WI38 (cell line): Measurements from ENCODE around the gene CTDSPL.

ENCODE experiments used
- H3K4me3 ChIP-seq: 2 replicates; pipeline ENCODE4 v1.5.1; 2011; ENCODE audit warnings: low read depth, mild to moderate bottlenecking, control low read depth, low read length
- TF ChIP-seq, protein P1 (sequence below): IDR thresholded peaks from 2 replicates; pipeline ENCODE4 v1.5.1; 2012; ENCODE audit warnings: low read depth, mild to moderate bottlenecking, control low read depth, low read length

CTDSPL gene

DNA sequence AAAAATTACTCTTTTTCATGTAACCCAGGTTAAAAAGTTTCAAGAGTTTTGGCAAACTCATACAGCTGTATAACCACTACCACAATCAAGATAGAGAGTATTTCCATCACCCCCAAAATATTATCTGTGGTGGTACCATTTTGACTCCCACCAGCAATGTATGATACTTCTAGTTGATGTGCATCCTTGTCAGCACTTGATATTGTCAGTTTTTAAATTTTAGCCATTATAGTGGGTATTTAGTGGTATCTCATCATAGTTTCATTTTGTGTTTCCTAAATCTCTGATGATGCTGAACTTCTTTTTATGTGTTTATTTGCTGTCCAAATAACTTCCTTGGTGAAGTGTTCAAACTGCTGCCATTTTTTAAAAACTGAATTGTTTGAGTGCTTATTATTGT lies 14.6 kb downstream of the CTDSPL start:
- TF ChIP-seq, protein P1, sequence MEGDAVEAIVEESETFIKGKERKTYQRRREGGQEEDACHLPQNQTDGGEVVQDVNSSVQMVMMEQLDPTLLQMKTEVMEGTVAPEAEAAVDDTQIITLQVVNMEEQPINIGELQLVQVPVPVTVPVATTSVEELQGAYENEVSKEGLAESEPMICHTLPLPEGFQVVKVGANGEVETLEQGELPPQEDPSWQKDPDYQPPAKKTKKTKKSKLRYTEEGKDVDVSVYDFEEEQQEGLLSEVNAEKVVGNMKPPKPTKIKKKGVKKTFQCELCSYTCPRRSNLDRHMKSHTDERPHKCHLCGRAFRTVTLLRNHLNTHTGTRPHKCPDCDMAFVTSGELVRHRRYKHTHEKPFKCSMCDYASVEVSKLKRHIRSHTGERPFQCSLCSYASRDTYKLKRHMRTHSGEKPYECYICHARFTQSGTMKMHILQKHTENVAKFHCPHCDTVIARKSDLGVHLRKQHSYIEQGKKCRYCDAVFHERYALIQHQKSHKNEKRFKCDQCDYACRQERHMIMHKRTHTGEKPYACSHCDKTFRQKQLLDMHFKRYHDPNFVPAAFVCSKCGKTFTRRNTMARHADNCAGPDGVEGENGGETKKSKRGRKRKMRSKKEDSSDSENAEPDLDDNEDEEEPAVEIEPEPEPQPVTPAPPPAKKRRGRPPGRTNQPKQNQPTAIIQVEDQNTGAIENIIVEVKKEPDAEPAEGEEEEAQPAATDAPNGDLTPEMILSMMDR = no peak
- no peak overlapping the region for H3K4me3 ChIP-seq

DNA sequence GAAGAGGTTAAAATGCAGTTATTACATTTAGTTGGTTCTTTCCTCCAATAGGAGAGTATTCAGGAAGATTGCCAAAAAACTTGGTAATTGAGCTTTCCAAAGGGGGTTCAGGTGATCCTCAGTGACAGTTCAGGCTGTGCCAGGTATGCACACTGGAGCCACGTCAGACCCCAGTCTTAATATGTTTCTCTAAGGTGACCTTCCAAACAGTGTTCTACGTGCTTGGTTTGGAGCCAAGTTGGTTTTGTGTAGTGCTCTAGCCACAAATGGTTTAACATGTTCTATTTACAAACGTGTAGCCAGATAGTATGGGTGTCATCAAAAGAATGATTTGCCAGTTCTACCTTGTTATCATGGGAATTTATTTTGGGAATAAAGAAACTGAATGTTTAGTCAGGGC lies 21.0 kb downstream of the CTDSPL start:
- H3K4me3 ChIP-seq = no peak overlapping the region
- TF ChIP-seq, protein P1 = no peak

DNA sequence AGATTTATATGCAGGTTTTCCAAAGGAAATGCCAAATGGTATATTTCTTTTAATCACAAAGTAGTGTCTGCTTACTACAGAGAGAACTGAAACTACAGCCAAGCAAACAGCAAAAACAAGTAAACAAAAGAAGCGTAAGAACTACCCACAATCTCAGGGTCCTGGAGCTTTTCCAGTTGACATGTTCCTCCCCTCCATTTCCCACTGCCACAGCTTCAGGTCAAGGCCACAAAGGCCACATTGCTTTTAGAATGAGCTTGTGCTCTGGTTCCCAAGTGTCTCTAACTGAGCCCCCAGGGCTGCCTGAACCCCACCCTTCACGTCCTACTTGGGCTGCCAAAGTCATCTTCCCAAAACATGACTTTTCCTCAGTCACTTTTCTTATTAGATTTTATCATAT lies 24.1 kb downstream of the CTDSPL start:
- no peak overlapping the region for H3K4me3 ChIP-seq
- TF ChIP-seq, protein P1 = no peak

DNA sequence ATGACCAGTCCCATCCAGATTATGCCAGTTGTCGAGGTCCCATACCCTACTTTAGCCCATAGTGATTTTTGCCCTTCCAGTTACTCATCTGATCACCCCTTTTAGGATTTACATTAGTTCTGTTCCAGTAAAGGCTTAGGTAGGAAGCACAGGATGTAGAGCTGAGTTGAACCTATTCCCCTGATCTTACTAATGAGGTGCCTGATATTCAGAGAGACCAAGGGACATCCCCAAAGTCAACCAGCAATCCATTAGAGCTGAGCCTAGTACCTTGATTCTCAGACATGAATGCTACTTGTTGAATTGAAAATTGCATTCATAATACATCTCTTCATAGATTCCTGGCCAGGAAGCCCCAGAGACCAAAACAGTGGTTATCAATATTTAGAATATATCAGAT lies 24.7 kb downstream of the CTDSPL start:
- H3K4me3 ChIP-seq = no peak overlapping the region
- TF ChIP-seq, protein P1 = no peak

DNA sequence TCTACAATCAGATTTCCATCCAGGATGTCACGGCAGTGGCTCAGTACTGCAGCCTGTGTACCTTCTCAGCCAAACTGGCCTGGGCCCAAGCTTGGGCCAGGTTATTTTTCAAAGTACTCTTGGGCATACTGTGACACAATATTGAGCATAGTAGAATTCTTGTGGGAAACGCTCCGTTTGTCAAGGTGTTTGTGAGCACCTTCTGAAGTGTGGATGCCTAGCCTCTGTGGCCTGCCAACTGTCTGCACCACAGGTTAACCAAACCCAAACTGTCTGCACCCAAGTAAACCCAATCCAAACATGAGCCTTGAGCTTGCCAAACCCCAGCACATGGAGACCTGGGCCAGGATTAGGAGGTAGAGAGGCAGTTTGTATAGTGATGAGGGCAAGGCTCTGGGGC lies 25.4 kb downstream of the CTDSPL start:
- TF ChIP-seq, protein P1 = no peak
- no peak overlapping the region for H3K4me3 ChIP-seq

DNA sequence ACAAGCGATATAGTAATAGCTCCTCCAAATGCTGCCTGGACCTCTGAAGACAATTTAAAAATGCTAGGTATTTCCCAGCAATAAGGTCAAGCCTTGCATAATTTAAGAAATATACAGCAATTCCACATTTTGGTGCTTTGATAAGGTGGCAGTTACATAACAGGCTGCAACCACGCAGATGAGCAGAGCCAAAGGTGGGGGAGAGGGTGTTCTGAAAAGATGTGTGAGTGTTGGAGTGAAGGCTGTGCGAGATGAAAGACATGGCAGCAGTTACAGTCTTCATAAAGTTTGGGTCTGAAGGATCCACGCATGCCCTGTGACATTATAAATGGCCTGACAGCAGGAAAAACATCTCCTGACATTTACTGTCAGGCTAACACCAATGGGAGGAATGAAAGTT lies 26.1 kb downstream of the CTDSPL start:
- no peak overlapping the region for H3K4me3 ChIP-seq
- TF ChIP-seq, protein P1 = no peak

DNA sequence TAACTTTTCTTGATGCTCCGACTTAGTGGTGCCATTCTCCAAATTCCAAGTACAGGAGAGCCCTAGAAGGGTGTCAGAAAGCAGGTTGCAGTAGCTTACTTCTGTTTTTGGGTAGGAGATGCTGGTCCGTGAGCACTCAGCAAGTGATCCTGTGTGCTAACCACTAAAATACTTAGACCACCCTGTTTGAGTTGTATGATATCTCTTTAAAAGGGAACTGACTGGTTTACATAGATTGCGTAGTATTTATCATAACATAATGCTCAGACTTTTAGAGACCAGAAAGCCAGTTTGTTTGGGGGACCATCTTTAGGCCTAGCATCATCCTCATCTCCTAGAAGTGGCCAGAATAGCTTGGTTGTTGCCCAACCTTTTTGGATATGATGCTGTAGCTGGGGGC lies 26.7 kb downstream of the CTDSPL start:
- H3K4me3 ChIP-seq = no peak overlapping the region
- TF ChIP-seq, protein P1 = no peak

DNA sequence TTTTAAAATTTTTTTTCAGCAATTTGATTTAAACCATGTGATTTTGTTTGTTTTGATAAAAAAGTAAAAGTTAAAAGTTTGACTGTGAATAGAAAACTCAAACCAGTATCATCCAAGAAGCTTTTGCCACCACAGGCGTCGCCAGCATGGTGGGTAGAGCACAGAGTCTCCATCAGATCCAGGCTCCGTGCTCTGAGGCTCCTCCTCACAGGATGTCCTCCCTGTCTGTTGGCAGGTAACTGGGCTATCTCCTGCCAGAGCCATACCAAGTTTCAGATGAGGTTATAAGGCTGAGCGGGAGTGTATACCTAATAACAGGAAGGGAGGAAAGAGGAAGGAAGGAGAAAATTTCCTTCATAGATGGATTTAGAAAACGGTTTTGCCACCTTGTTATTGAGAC lies 28.8 kb downstream of the CTDSPL start:
- TF ChIP-seq, protein P1 = no peak
- H3K4me3 ChIP-seq = no peak overlapping the region
